Dedifferentiated amniotic fluid mesenchymal stem cell (primary cell): ENCODE data around the gene SNUPN.
A peak's percentile ranks its signal among the peaks of the same experiment; 100 is the strongest.
"Not testable (repeated sequence)": the region's sequence is repeated elsewhere in the genome, so short reads cannot be mapped to it uniquely, and the experiment has no call there.

Experiments used
- DNase-seq: peaks from one replicate; pipeline ENCODE4 v3.0.0-alpha.2; 2016; ENCODE audit errors: extremely low spot score

Gene SNUPN

GRCh38 chr15:75637245-75638009, 11.9 kb upstream of the SNUPN start:
- DNase-seq = no peak

GRCh38 chr15:75636026-75636425, 10.5 kb upstream of the SNUPN start:
- DNase-seq = no peak

GRCh38 chr15:75633922-75634321, 8.4 kb upstream of the SNUPN start:
- DNase-seq = not testable (repeated sequence)

- no peak for DNase-seq
These were observed 6.4 kb upstream of the SNUPN start for GRCh38 chr15:75631935-75632334.

- no peak for DNase-seq
These were observed 3.0 kb downstream of the SNUPN start for GRCh38 chr15:75622505-75622904.

GRCh38 chr15:75620841-75621391, 4.6 kb downstream of the SNUPN start:
- DNase-seq = peak; percentile 37

GRCh38 chr15:75620058-75620820, 5.3 kb downstream of the SNUPN start:
- DNase-seq = peak; percentile 78

- DNase-seq = no peak
These were observed 8.8 kb downstream of the SNUPN start for GRCh38 chr15:75616766-75617165.

GRCh38 chr15:75606711-75607699, 18.5 kb downstream of the SNUPN start:
- DNase-seq = no peak

- no peak for DNase-seq
These were observed 19.5 kb downstream of the SNUPN start for GRCh38 chr15:75606026-75606425.

GRCh38 chr15:75599401-75599800, 26.1 kb downstream of the SNUPN start:
- no peak for DNase-seq

- no peak for DNase-seq
These were observed 27.2 kb downstream of the SNUPN start for GRCh38 chr15:75598361-75598760.

- DNase-seq = no peak
These were observed 27.7 kb downstream of the SNUPN start for GRCh38 chr15:75597667-75598341.

GRCh38 chr15:75596703-75597345, 28.7 kb downstream of the SNUPN start:
- no peak for DNase-seq

GRCh38 chr15:75594276-75594675, 31.2 kb downstream of the SNUPN start:
- no peak for DNase-seq

GRCh38 chr15:75591655-75592364, 33.7 kb downstream of the SNUPN start:
- DNase-seq = no peak

- DNase-seq = no peak
These were observed 35.3 kb downstream of the SNUPN start for GRCh38 chr15:75590239-75590638.

GRCh38 chr15:75589071-75589470, 36.5 kb downstream of the SNUPN start:
- no peak for DNase-seq

GRCh38 chr15:75586422-75586821, 39.1 kb downstream of the SNUPN start:
- not testable (repeated sequence) for DNase-seq

- DNase-seq = no peak
These were observed 41.4 kb downstream of the SNUPN start for GRCh38 chr15:75584121-75584520.
